ENCODE results near the gene CPNE1.
"Not testable (repeated sequence)": the region's sequence is repeated elsewhere in the genome, so short reads cannot be mapped to it uniquely, and the experiment has no call there.

- TF ChIP-seq POLR2A, CTCF (IDR thresholded peaks at IDR 0.05): not testable (repeated sequence)
These were observed 22.2 kb upstream of the CPNE1 start for GRCh38 chr20:35686872-35687271.

All from upper lobe of left lung (tissue), 4 donors.